ENCODE measurements around the gene PPP1R13B. TPM values are rescaled to one million over a fixed set of nuclear protein-coding genes. Genes with fewer than 3 reads are reported as not detected.

The PPP1R13B gene
- polyA plus RNA-seq, 1 of the 3 experiments (the other 2 are of a cell fraction), result 5.7 TPM

DNA sequence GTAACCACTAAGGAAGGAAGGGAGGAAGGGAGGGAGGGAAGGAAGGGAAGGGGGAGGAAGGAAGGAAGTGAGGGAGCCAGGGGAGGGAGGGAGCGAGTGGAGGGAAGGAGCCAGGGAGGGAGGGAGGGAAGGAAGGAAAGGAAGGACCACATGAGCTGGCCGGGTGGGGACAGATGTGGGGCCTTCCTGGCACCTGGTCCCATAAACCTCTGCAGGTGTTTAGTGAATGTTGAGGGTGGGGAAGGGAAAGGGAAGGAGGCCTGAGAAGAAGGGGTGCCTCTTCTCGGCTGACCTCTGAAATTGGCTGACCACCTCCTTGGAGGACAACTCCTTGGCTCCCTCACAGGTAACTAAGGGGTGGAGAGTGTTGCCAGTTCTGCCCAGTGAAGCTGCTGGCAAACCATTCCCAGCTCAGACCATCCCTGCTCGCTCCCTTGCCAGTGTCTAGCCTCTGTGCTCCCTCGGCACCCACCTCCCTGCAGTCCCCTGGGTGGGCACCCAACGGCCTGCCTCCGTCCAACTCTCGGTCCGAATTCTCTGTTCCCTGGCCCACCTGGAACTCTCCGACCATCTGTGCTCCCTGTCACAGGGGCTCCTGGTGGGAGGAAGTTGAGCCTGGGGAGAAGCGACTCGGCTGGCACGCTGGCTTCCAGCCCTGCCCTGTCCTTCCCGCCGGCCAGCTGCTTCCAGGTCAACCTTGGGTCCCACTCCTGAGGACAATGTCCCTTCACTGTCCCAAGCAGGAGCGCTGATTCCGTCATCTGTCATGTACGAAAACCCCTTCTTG is 12.2 kb upstream of the PPP1R13B start:
- CTCF ChIA-PET, result interaction anchor here (0.8 kb wide), 1 partner anchor 52 kb away, joined by 3 read pairs; no protein-coding TSS in a partner anchor
- DNase-seq, result no peak
- no peaks in the 10 kb centered on the region; the same call in 1 of the 2 replicates for H3K27me3 ChIP-seq (ENCODE audit: insufficient read depth)
- H4K20me1 ChIP-seq (ENCODE audit: insufficient read depth), result no peaks in the 10 kb centered on the region
- no peak overlapping the region for H3K4me2 ChIP-seq
- H3K79me2 ChIP-seq (ENCODE audit: insufficient read depth), result no peaks in the 10 kb centered on the region
- TF ChIP-seq FOXM1 (IDR thresholded peaks at IDR 0.05; ENCODE audit: low read depth) (no peak), TAF1 (IDR thresholded peaks at IDR 0.05; ENCODE audit: borderline replicate concordance, low read depth, low read length) (no peak), RXRA (IDR thresholded peaks at IDR 0.05; ENCODE audit: borderline replicate concordance, low read depth) (no peak), GATA2 (CRISPR knock-in tag; IDR thresholded peaks at IDR 0.05) (no peak), RFX5 (IDR thresholded peaks at IDR 0.05; ENCODE audit: low read length) (no peak), EZH2phosphoT487 (IDR thresholded peaks at IDR 0.05; ENCODE audit: borderline replicate concordance, low read depth) (no peak), MXI1 (IDR thresholded peaks at IDR 0.05; ENCODE audit: low read depth, low read length) (no peak), YY1 (IDR thresholded peaks at IDR 0.05; ENCODE audit: low read depth) (no peak), JUND (IDR thresholded peaks at IDR 0.05) (no peak), TEAD4 (IDR thresholded peaks at IDR 0.05; ENCODE audit: borderline replicate concordance, insufficient read depth) (no peak), MEF2A (IDR thresholded peaks at IDR 0.05; ENCODE audit: borderline replicate concordance, low read depth) (no peak), TCF12 (IDR thresholded peaks at IDR 0.05) (no peak), NFIC (IDR thresholded peaks at IDR 0.05; ENCODE audit: borderline replicate concordance) (no peak), RCOR1 (IDR thresholded peaks at IDR 0.05; ENCODE audit: low read length) (no peak), CHD2 (IDR thresholded peaks at IDR 0.05; ENCODE audit: low read length, partially characterized antibody) (no peak)
- TF ChIP-seq, protein P1, sequence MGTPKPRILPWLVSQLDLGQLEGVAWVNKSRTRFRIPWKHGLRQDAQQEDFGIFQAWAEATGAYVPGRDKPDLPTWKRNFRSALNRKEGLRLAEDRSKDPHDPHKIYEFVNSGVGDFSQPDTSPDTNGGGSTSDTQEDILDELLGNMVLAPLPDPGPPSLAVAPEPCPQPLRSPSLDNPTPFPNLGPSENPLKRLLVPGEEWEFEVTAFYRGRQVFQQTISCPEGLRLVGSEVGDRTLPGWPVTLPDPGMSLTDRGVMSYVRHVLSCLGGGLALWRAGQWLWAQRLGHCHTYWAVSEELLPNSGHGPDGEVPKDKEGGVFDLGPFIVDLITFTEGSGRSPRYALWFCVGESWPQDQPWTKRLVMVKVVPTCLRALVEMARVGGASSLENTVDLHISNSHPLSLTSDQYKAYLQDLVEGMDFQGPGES (IDR thresholded peaks at IDR 0.05; ENCODE audit: low read depth, low read length), result no peak
- TF ChIP-seq, protein P2, sequence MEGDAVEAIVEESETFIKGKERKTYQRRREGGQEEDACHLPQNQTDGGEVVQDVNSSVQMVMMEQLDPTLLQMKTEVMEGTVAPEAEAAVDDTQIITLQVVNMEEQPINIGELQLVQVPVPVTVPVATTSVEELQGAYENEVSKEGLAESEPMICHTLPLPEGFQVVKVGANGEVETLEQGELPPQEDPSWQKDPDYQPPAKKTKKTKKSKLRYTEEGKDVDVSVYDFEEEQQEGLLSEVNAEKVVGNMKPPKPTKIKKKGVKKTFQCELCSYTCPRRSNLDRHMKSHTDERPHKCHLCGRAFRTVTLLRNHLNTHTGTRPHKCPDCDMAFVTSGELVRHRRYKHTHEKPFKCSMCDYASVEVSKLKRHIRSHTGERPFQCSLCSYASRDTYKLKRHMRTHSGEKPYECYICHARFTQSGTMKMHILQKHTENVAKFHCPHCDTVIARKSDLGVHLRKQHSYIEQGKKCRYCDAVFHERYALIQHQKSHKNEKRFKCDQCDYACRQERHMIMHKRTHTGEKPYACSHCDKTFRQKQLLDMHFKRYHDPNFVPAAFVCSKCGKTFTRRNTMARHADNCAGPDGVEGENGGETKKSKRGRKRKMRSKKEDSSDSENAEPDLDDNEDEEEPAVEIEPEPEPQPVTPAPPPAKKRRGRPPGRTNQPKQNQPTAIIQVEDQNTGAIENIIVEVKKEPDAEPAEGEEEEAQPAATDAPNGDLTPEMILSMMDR (IDR thresholded peaks at IDR 0.05), result no peak
- POLR2A ChIA-PET, result no interaction called here
- H2AFZ ChIP-seq (ENCODE audit: low read depth), result no peak overlapping the region
- H3K9me2 ChIP-seq, result no peaks in the 10 kb centered on the region
- no peaks in the 10 kb centered on the region for H3K36me3 ChIP-seq (replicated peaks in 1 of 2; ENCODE audit: control insufficient read depth in 1 of 2, insufficient read depth in 2 of 2, low read length in 1 of 2)
- no peaks in the 10 kb centered on the region for H3F3A ChIP-seq (replicated peaks; ENCODE audit: insufficient read depth)
- H3K4me3 ChIP-seq (ENCODE audit: low read depth in 2 of 2, low read length in 1 of 2), result no peak overlapping the region
- H3K27ac ChIP-seq (ENCODE audit: low read depth in 2 of 2, low read length in 1 of 2), result no peak overlapping the region
- peaks cover 0 to 10% of the 10 kb centered on the region in 2 experiments; a peak in 1 of 4 replicates for H3K4me1 ChIP-seq (ENCODE audit: control insufficient read depth in 1 of 2, insufficient read depth in 2 of 2, low read depth in 1 of 2, low read length in 1 of 2)
- H3K9me3 ChIP-seq, result no peaks in the 10 kb centered on the region
- WGBS (ENCODE audit: low lambda C conversion rate), result 80% methylated on average over 11 of the region's 18 CpGs
- no peak overlapping the region for H3K9ac ChIP-seq
